K562 (cell line): ENCODE measurements around the gene TOX2. TPM values are rescaled to one million over a fixed set of nuclear protein-coding genes. Genes with fewer than 3 reads are reported as not detected.

Experiments used
- ATAC-seq: fragments of 200-7000 bp; cut with Tn5 transposase; 3 replicates; pipeline ENCODE4 v1.9.1; 2020; ENCODE audit warnings: moderate library complexity
- BruUV-seq: library from RNA; stranded (reverse); fragments of 400-500 nt; replicated peaks from 2 replicates; lab custom pipeline; 2021; lab: Mats Ljungman, UMichigan
- CTCF ChIA-PET: fragments of 300-600 bp; formaldehyde crosslinking; extraction: SDS; loops from one replicate; lab custom pipeline; 2021; ENCODE audit warnings: low intra/inter-chr PET ratio; lab: Yijun Ruan, JAX
- POLR2A ChIA-PET: fragments of 300-600, 350-650 bp; sonication (Branson Sonifier 250); formaldehyde crosslinking; extraction: SDS; loops from one replicate; lab custom pipeline; 2021; ENCODE audit warnings: antibody characterized with exemption, inconsistent platforms; lab: Yijun Ruan, JAX
- DNase-seq, 4 experiments: peaks; one replicate each; pipeline versions ENCODE4 v3.0.0 to v3.0.0-alpha.2; 2011 to 2018; ENCODE audit warnings: low spot score in 3 of 4, mixed read lengths in 3 of 4; ENCODE audit errors: extremely low read depth in 1 of 4
- FAIRE-seq: peaks from 2 replicates; lab custom pipeline; 2011; peaks lifted over from hg19 to GRCh38; lab: Jason Lieb, UNC
- H2AFZ ChIP-seq: 2 replicates; pipeline ENCODE4 v1.6.0; 2011; ENCODE audit warnings: low read depth, low read length, control low read depth, inconsistent platforms
- H3K27ac ChIP-seq: fragments of 200-600 bp; 3 replicates; pipeline ENCODE4 v1.8.0; 2011; ENCODE audit warnings: low read depth, mild to moderate bottlenecking, control low read depth, inconsistent platforms, low read length, moderate library complexity, mixed read lengths; ENCODE audit errors: extremely low read depth
- H3K27me3 ChIP-seq, 2 experiments: fragments of 300-600 bp in 1 of 2; 2 replicates in 1 of 2; 3 replicates in 1 of 2; pipeline versions ENCODE4 v1.6.0 to v1.8.0; 2011; ENCODE audit warnings: inconsistent platforms in 2 of 2, low read length in 2 of 2, mild to moderate bottlenecking in 1 of 2, mixed read lengths in 1 of 2, moderate library complexity in 1 of 2; ENCODE audit not compliant: control insufficient read depth in 2 of 2, insufficient read depth in 2 of 2
- H3K36me3 ChIP-seq: fragments of 300-600 bp; 3 replicates; pipeline ENCODE4 v1.8.0; 2011; ENCODE audit warnings: mild to moderate bottlenecking, low read length, inconsistent platforms; ENCODE audit not compliant: control insufficient read depth, insufficient read depth
- H3K4me1 ChIP-seq, 2 experiments: fragments of 200-600 bp in 1 of 2; replicated peaks in 1 of 2; 2 replicates in 1 of 2; 3 replicates in 1 of 2; pipeline versions ENCODE4 v1.5.1 to v1.8.0; 2011; ENCODE audit warnings: inconsistent platforms in 2 of 2, low read length in 2 of 2, mild to moderate bottlenecking in 1 of 2, mixed read lengths in 1 of 2, moderate library complexity in 1 of 2; ENCODE audit not compliant: control insufficient read depth in 2 of 2, insufficient read depth in 2 of 2
- H3K4me2 ChIP-seq: 2 replicates; pipeline ENCODE4 v1.6.1; 2011; ENCODE audit warnings: low read length, control low read depth, inconsistent platforms, mixed read lengths; ENCODE audit not compliant: insufficient read depth
- H3K4me3 ChIP-seq: fragments of 200-600 bp; sonication (generic), shearing (Covaris generic); 2 replicates; pipeline ENCODE4 v1.5.1; 2016; ENCODE audit warnings: control low read depth, inconsistent platforms
- H3K79me2 ChIP-seq: fragments of 200-600 bp; 3 replicates; pipeline ENCODE4 v1.8.0; 2011; ENCODE audit warnings: low read length, inconsistent platforms; ENCODE audit not compliant: control insufficient read depth, insufficient read depth
- H3K9ac ChIP-seq, 2 experiments: 2 replicates each; pipeline versions ENCODE4 v1.6.0 to v1.6.1; 2011; ENCODE audit warnings: low read depth in 2 of 2, low read length in 2 of 2, control low read depth in 1 of 2, inconsistent platforms in 1 of 2, mild to moderate bottlenecking in 1 of 2, mixed read lengths in 1 of 2; ENCODE audit not compliant: insufficient read depth in 1 of 2
- H3K9me1 ChIP-seq: one replicate; pipeline ENCODE4 v1.6.0; 2011; ENCODE audit warnings: inconsistent platforms, mild to moderate bottlenecking, low read length, moderate library complexity; ENCODE audit not compliant: control insufficient read depth, insufficient read depth
- H3K9me3 ChIP-seq: replicated peaks from 2 replicates; pipeline ENCODE4 v1.5.1; 2011; ENCODE audit warnings: low read depth, low read length, inconsistent platforms; ENCODE audit not compliant: control insufficient read depth, insufficient read depth
- H4K20me1 ChIP-seq: replicated peaks from 2 replicates; pipeline ENCODE4 v1.6.1; 2011; ENCODE audit warnings: low read length, inconsistent platforms, mixed read lengths; ENCODE audit not compliant: control insufficient read depth, insufficient read depth
- KDM5B ChIP-seq: fragments of 200-600 bp; sonication (generic); IDR thresholded peaks from 2 replicates; pipeline ENCODE4 v1.6.1; 2012; ENCODE audit warnings: low read depth, mild to moderate bottlenecking, moderate library complexity, low read length, control low read depth, inconsistent platforms; ENCODE audit not compliant: insufficient replicate concordance
- NFE2 ChIP-seq: IDR thresholded peaks from 2 replicates; pipeline ENCODE4 v1.6.1; 2014; ENCODE audit warnings: antibody characterized with exemption, low read depth
- PTRF ChIP-seq: fragments of 450-650 bp; IDR thresholded peaks from 2 replicates; pipeline ENCODE4 v1.6.1; 2016; ENCODE audit warnings: mild to moderate bottlenecking, missing genetic modification characterization, missing compliant biosample characterization
- RBM25 ChIP-seq: fragments of 200-400 bp; formaldehyde crosslinking; IDR thresholded peaks from 2 replicates; pipeline ENCODE4 v1.6.1; 2018; ENCODE audit warnings: low read length, low read depth, moderate library complexity; ENCODE audit not compliant: severe bottlenecking
- SRSF1 ChIP-seq: fragments of 200-400 bp; formaldehyde crosslinking; IDR thresholded peaks from 2 replicates; pipeline ENCODE4 v1.6.1; 2017; ENCODE audit warnings: mild to moderate bottlenecking, low read depth, low read length, moderate library complexity
- ZNF512 ChIP-seq: IDR thresholded peaks from 2 replicates; pipeline ENCODE4 v1.6.1; 2016; ENCODE audit warnings: missing genetic modification characterization, missing compliant biosample characterization
- ZNF695 ChIP-seq: fragments of 450-650 bp; formaldehyde crosslinking; IDR thresholded peaks from 2 replicates; pipeline ENCODE4 v1.4.0; 2020; ENCODE audit warnings: mild to moderate bottlenecking, moderate library complexity
- ZSCAN32 ChIP-seq: fragments of 450-650 bp; formaldehyde crosslinking; IDR thresholded peaks from 2 replicates; pipeline ENCODE4 v1.4.0; 2020; ENCODE audit warnings: mild to moderate bottlenecking, moderate library complexity
- WGBS: fragments of 100-300 bp; shearing (Covaris generic); methylation state at CpG from one replicate; pipeline ENCODE4 v1.1.6; 2016; ENCODE audit warnings: low coverage, mixed read lengths; ENCODE audit not compliant: insufficient coverage; ENCODE audit errors: missing lambda C conversion rate; 5-methylcytosine and 5-hydroxymethylcytosine counted together
- in situ Hi-C: fragments of 300-500 bp; cut with MboI; formaldehyde crosslinking; loops from 4 replicates; pipeline ENCODE4 v1.15.0; 2018; ENCODE audit warnings: inconsistent platforms, mixed read lengths
- intact Hi-C: fragments of 100-400 bp; cut with micrococcal nuclease; formaldehyde crosslinking; loops from 2 replicates; pipeline ENCODE4 v1.14.2; 2022
- polyA plus RNA-seq, 8 experiments: library from polyadenylated mRNA; depleted of rRNA in 4 of 8; stranded (reverse) in 5 of 8; unstranded in 3 of 8; fragments of >200 nt; fragmentation: Nextera tagmentation in 2 of 8; fragmentation: Illumina TruSeq in 1 of 8; extraction: Ambion mirVana in 2 of 8; extraction: Trizol in 1 of 8; gene quantifications; 2 replicates each; pipeline versions ENCODE4 v1.2.1 to v1.2.3, GENCODE V29; 2011 to 2014; ENCODE audit warnings: inconsistent platforms in 1 of 8, missing spikeins in 1 of 8
- total RNA-seq, 7 experiments: library from RNA; depleted of rRNA in 6 of 7; stranded (reverse); fragments of >200 nt in 6 of 7; fragmentation: Illumina TruSeq in 2 of 7; extraction: Trizol in 2 of 7; gene quantifications; 2 replicates each; pipeline versions ENCODE4 v1.2.1 to v1.2.3, GENCODE V29; 2011 to 2021; ENCODE audit warnings: low replicate concordance in 1 of 7

Gene TOX2
- total and polyA plus RNA-seq, 9 of the 15 experiments (the other 6 are each of a cell fraction or from before 2014, with no cell fraction given) = not detected

- ChIA-PET POLR2A (no interaction called here), CTCF (no interaction called here)
- DNase-seq (no peak), FAIRE-seq (no peak), ATAC-seq (no peak)
- no TSS peak for BruUV-seq
- H3K9me1 ChIP-seq = no peaks in the 10 kb centered on the region
- H2AFZ ChIP-seq = no peak overlapping the region
- intact Hi-C loops = no loop called here
- WGBS = 3% methylated on average over 4 of the region's 4 CpGs
- H3K27ac ChIP-seq = no peak overlapping the region
- no peaks in the 10 kb centered on the region for H4K20me1 ChIP-seq
- no peaks in the 10 kb centered on the region for H3K36me3 ChIP-seq
- H3K4me2 ChIP-seq = no peak overlapping the region
- in situ Hi-C loops = no loop called here
- peaks cover 3 to 51% of the 10 kb centered on the region in 2 experiments; a peak in 2 of 5 replicates for H3K27me3 ChIP-seq
- H3K9me3 ChIP-seq = no peaks in the 10 kb centered on the region
- no peak overlapping the region for H3K4me3 ChIP-seq
- no peak overlapping the region for H3K9ac ChIP-seq
- H3K4me1 ChIP-seq = peaks cover 0 to 13% of the 10 kb centered on the region in 2 experiments; a peak in 3 of 5 replicates
- TF ChIP-seq RBM25 = peak; percentile 57
- no peak for TF ChIP-seq SRSF1
- TF ChIP-seq, all 486 proteins: peak for 1
- H3K79me2 ChIP-seq = no peaks in the 10 kb centered on the region
Measured at GRCh38 chr20:43959920-43960227, 45.2 kb downstream of the TOX2 start.

- Histone ChIP-seq H2AFZ (no peak overlapping the region), H3K27me3 (peaks cover 3 to 47% of the 10 kb centered on the region in 2 experiments; a peak in 2 of 5 replicates), H3K4me1 (peaks cover 0 to 13% of the 10 kb centered on the region in 2 experiments; a peak in 3 of 5 replicates), H3K27ac (no peak overlapping the region), H3K36me3 (no peaks in the 10 kb centered on the region), H4K20me1 (no peaks in the 10 kb centered on the region), H3K9me1 (no peaks in the 10 kb centered on the region), H3K79me2 (no peaks in the 10 kb centered on the region), H3K4me3 (no peak overlapping the region), H3K9me3 (no peaks in the 10 kb centered on the region), H3K9ac (no peak overlapping the region), H3K4me2 (no peak overlapping the region)
- ATAC-seq (no peak), DNase-seq (no peak), FAIRE-seq (no peak)
- intact Hi-C loops (no loop called here), in situ Hi-C loops (no loop called here)
- TF ChIP-seq ZNF695 (CRISPR knock-in tag) = no peak
- TF ChIP-seq ZSCAN32 (CRISPR knock-in tag) = no peak
- no peak for TF ChIP-seq KDM5B
- no peak for TF ChIP-seq NFE2
- TF ChIP-seq ZNF512 (tag) = no peak
- no peak for TF ChIP-seq PTRF
- ChIA-PET CTCF (no interaction called here), POLR2A (no interaction called here)
- BruUV-seq = no TSS peak
- WGBS = 12% methylated on average over 2 of the region's 2 CpGs
Measured at GRCh38 chr20:43960231-43960630, 45.6 kb downstream of the TOX2 start.
